ENCODE measurements around the gene NAA80. TPM values are rescaled to one million over a fixed set of nuclear protein-coding genes. Genes with fewer than 3 reads are reported as not detected.

The NAA80 gene
- total and polyA plus RNA-seq, 2 of the 8 experiments (the other 6 are each of a cell fraction or from before 2014, with no cell fraction given): 11.3 to 16.7 TPM

GRCh38 chr3:50323614-50324199 lies 24.5 kb upstream of the NAA80 start (continued):
- TF ChIP-seq SP1 (IDR thresholded peaks at IDR 0.05; ENCODE audit: low read depth, low read length) (no peak), EP300 (IDR thresholded peaks at IDR 0.05; ENCODE audit: borderline replicate concordance in 1 of 2, low read depth in 2 of 2, low read length in 2 of 2) (no peak), KDM4A (IDR thresholded peaks at IDR 0.05; ENCODE audit: low read depth, low read length, severe bottlenecking) (no peak), BCL11A (IDR thresholded peaks at IDR 0.05; ENCODE audit: low read depth in 2 of 2, low read length in 2 of 2) (no peak), BACH1 (IDR thresholded peaks at IDR 0.05; ENCODE audit: low read length) (no peak)

Data from H1 (cell line).